Cardiac fibroblast (primary cell): ENCODE results near the gene ZBTB20.
"Not testable (repeated sequence)": the region's sequence is repeated elsewhere in the genome, so short reads cannot be mapped to it uniquely, and the experiment has no call there.

ENCODE experiments used
- DNase-seq, 2 donors: peaks; one replicate each; pipeline versions ENCODE4 v3.0.0 to v3.0.0-alpha.2; 2010; ENCODE audit warnings: low read depth in 2 of 2
- H3K4me3 ChIP-seq, 2 donors: replicated peaks in 1 of 2; 1 replicate in 1 of 2; 2 replicates in 1 of 2; pipeline ENCODE4 v1.5.1; 2011; ENCODE audit warnings: low read depth in 2 of 2, low read length in 2 of 2, mild to moderate bottlenecking in 2 of 2, moderate library complexity in 1 of 2
- TF ChIP-seq, protein P1 (sequence below): IDR thresholded peaks from one replicate; pipeline ENCODE4 v1.5.1; 2011; ENCODE audit warnings: low read depth, mild to moderate bottlenecking, low read length, inconsistent platforms

ZBTB20 gene

DNA sequence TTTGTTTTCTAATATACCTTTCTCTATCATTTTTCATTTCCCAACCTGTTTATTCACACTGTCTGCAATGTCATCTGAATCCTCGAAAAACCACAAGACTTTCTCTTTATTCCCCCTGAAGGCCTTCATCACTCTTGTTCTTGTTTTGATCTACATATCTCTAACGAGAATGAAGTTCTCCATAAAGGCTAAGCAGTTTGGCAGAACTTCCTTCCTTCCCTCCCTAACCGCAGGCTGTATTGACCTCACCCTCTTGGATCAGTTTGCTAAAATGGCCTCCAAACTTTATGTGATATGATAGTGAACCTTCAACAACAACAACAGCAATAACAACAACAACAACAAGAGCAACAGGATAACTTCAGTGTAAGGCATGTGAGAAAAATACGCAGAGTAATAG lies 460.5 kb downstream of the ZBTB20 start:
- DNase-seq = peak in 1 of 2 donors; percentile 31
- no peak overlapping the region for H3K4me3 ChIP-seq
- TF ChIP-seq, protein P1, sequence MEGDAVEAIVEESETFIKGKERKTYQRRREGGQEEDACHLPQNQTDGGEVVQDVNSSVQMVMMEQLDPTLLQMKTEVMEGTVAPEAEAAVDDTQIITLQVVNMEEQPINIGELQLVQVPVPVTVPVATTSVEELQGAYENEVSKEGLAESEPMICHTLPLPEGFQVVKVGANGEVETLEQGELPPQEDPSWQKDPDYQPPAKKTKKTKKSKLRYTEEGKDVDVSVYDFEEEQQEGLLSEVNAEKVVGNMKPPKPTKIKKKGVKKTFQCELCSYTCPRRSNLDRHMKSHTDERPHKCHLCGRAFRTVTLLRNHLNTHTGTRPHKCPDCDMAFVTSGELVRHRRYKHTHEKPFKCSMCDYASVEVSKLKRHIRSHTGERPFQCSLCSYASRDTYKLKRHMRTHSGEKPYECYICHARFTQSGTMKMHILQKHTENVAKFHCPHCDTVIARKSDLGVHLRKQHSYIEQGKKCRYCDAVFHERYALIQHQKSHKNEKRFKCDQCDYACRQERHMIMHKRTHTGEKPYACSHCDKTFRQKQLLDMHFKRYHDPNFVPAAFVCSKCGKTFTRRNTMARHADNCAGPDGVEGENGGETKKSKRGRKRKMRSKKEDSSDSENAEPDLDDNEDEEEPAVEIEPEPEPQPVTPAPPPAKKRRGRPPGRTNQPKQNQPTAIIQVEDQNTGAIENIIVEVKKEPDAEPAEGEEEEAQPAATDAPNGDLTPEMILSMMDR = no peak

DNA sequence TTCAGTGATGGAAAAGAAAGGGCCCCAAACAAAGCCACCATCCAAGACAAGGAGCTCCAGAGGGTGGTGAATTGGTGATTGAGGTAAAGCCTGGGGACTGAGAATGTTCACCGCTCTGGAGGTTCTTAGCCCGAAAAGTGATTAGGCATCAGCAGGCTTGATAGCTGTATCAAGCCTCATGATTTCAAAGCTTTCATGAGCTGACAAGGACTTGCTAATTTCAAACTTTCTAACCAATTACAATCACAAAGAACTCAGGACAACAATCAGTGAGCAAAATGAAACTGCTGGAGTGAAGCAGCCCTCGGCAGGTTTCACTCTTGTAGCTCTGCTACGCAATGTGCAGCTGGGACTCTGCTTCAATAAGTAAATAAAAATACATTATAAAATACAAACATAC lies 461.9 kb downstream of the ZBTB20 start:
- no peak overlapping the region for H3K4me3 ChIP-seq
- TF ChIP-seq, protein P1 = no peak
- no peak for DNase-seq

DNA sequence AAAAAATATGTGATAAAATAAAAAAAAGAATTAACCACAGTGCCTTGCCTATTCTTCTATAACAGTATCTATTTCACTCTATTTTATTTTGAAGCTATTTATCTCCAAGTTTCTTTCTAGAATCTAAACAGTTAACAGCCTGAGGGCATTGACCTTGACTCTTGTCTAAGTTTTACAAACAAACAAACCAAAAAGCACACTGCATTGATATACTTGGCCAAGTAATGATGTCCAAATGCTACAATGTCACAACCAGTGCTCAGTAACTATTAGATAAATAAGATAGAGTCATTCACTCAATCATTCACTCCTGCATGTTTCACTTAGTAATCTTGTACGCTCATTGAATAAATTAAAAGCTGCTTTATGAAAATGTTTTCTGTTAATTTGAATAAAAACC lies 466.8 kb downstream of the ZBTB20 start:
- no peak for DNase-seq
- TF ChIP-seq, protein P1 = no peak
- no peak overlapping the region for H3K4me3 ChIP-seq

DNA sequence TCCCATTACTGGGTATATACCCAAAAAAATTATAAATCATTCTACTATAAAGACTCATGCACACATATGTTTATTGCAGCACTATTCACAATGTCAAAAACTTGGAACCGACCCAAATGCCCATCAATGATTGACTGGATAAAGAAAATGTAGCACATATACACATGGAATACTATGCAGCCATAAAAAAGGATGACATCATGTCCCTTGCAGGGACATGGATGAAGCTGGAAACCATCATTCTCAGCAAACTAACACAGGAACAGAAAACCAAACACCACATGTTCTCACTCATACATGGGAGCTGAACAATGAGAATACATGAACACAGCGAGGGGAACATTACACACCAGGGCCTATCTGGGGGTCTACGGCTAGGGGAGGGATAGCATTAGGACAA lies 467.3 kb downstream of the ZBTB20 start:
- not testable (repeated sequence) for H3K4me3 ChIP-seq, DNase-seq

DNA sequence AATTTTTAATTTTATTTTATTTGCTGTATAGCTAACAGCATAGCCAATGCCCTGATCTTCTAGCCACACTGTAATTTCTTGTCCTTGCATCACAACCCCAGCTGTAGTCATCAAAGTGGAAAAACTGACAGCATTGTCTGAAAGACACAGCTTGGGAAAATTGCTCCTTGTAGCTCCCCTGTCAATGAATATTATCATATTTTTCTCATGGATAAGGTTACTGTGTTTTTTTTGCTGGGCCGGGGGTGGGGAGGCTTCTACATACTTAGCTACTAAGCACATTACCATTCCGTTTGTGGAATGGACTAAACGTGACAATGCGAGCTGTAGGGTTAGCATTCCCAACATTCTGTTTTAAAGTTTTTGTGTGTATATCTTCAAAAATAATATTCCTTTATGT lies 472.0 kb downstream of the ZBTB20 start:
- H3K4me3 ChIP-seq = no peak overlapping the region
- TF ChIP-seq, protein P1 = no peak
- peak in 1 of 2 donors; percentile 30 for DNase-seq

DNA sequence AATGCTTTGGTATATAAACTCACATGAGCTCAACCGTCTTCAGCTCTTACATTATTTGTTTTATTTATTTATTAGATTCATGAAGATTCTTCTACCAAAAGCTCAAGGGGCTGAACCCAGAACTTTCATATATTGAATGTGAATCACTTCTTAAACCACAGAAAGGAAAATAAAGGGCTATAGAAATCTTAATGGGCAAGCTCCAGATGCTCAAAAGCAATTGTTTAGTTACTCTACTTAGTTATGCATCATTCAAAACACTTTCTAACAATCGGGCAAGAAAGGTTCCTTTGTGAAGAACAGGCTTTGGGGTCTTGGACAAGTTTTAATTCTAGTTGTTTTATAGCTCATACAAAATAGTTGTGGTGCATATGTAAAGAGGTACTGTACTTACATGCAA lies 473.1 kb downstream of the ZBTB20 start:
- DNase-seq = peak in 1 of 2 donors; percentile 48
- TF ChIP-seq, protein P1 = no peak
- H3K4me3 ChIP-seq = no peak overlapping the region

DNA sequence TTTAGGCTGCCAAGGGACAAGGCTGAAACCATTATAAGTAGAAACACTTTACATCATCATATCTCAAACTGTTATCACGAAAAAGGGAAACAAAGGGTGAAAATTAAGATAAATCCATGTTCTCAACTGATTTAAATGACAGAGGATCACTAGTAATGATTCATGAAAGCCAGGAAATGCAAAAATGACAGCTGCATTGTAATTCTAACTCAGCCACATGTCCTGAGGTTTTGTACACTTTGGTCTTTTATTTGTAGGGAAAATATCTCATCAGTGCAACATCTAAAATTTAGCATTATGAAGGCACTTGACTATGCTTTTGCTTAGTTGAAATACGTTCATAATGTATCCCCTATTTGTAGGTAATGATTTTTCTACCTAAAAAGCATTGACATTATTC lies 473.6 kb downstream of the ZBTB20 start:
- no peak for DNase-seq
- TF ChIP-seq, protein P1 = no peak
- no peak overlapping the region for H3K4me3 ChIP-seq
